Calu3 (cell line): ENCODE data around the gene NOXO1. TPM values are rescaled to one million over a fixed set of nuclear protein-coding genes. Genes with fewer than 3 reads are reported as not detected.

ENCODE experiments used
- BruUV-seq: library from RNA; stranded (reverse); fragments of 400-500 nt; replicated peaks from 2 replicates; lab custom pipeline; 2021; lab: Mats Ljungman, UMichigan
- CTCF ChIA-PET: fragments of 300-600 bp; sonication (Branson Sonifier 250); formaldehyde crosslinking; loops from one replicate; lab custom pipeline; 2022; ENCODE audit warnings: antibody characterized with exemption; lab: Charles Lee
- DNase-seq: peaks from one replicate; pipeline ENCODE4 v3.0.0; 2022
- H3K27ac Mint-ChIP-seq: one replicate; pipeline ENCODE4 v1.8.0; 2022; ENCODE audit warnings: mixed read lengths; ENCODE audit not compliant: unreplicated experiment
- H3K27me3 Mint-ChIP-seq: one replicate; pipeline ENCODE4 v1.8.0; 2022; ENCODE audit warnings: mixed read lengths; ENCODE audit not compliant: unreplicated experiment
- H3K36me3 Mint-ChIP-seq: one replicate; pipeline ENCODE4 v1.8.0; 2022; ENCODE audit warnings: mild to moderate bottlenecking, moderate library complexity, mixed read lengths; ENCODE audit not compliant: insufficient read depth, unreplicated experiment
- H3K4me1 Mint-ChIP-seq: one replicate; pipeline ENCODE4 v1.8.0; 2022; ENCODE audit warnings: mild to moderate bottlenecking, low read depth, mixed read lengths; ENCODE audit not compliant: unreplicated experiment
- H3K4me3 Mint-ChIP-seq: one replicate; pipeline ENCODE4 v1.8.0; 2022; ENCODE audit warnings: mild to moderate bottlenecking, low read depth, moderate library complexity, mixed read lengths; ENCODE audit not compliant: unreplicated experiment
- H3K9me3 Mint-ChIP-seq: one replicate; pipeline ENCODE4 v1.8.0; 2022; ENCODE audit warnings: low read depth, mixed read lengths; ENCODE audit not compliant: unreplicated experiment
- intact Hi-C: fragments of 100-400 bp; cut with micrococcal nuclease; formaldehyde crosslinking; loops from one replicate; pipeline ENCODE4 v1.10.0; 2022; ENCODE audit not compliant: unreplicated experiment
- total RNA-seq: library from RNA; stranded (reverse); gene quantifications from 2 replicates; pipeline ENCODE4 v1.2.3, GENCODE V29; 2022
- TF ChIP-seq, protein P1 (sequence below): fragments of 200-600 bp; IDR thresholded peaks from one replicate; pipeline ENCODE4 v1.8.0; 2022; ENCODE audit warnings: antibody characterized with exemption; ENCODE audit not compliant: unreplicated experiment

The NOXO1 gene
- total RNA-seq, 1 experiment from 2014 or later = 11.8 TPM

DNA sequence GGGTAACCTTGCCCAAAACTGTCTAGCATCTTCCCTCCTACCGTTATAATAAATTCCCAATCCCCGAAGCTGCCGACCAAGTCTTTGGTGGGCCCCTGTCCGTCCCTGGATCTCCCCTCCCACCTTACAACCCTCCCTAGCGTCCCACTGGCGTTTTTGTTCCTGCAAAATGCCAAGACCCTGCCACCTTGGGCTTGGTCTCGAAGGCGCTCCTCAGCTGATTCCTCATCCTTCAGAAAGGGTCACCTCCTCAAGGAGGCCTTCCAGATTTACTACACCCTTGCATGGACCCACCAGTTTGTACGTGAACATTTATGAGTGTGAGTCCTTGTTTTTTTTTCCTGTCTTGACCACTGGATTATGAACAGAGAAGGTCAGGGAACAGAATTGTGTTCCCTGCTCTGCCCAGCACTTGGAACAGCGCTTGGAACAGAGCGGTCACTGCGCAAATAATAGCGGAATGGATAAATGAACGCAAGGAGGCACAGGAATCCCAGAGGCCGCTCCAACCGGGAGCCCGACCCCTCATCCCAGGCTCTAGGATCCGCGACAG, 1.8 kb upstream of the NOXO1 start:
- intact Hi-C loops = no loop called here
- DNase-seq = no peak
- Mint-ChIP-seq H3K27me3 (no peaks in the 10 kb centered on the region), H3K27ac (peak overlapping the region; percentile 87), H3K9me3 (no peaks in the 10 kb centered on the region), H3K36me3 (peaks cover 89% of the 10 kb centered on the region), H3K4me1 (peaks cover 31% of the 10 kb centered on the region), H3K4me3 (peak overlapping the region; percentile 87)
- BruUV-seq = no TSS peak
- CTCF ChIA-PET = interaction anchor here (1.4 kb wide), 1 partner anchor 11 kb away, joined by 4 read pairs; the partner anchor contains the start of gene TBL3
- TF ChIP-seq, protein P1, sequence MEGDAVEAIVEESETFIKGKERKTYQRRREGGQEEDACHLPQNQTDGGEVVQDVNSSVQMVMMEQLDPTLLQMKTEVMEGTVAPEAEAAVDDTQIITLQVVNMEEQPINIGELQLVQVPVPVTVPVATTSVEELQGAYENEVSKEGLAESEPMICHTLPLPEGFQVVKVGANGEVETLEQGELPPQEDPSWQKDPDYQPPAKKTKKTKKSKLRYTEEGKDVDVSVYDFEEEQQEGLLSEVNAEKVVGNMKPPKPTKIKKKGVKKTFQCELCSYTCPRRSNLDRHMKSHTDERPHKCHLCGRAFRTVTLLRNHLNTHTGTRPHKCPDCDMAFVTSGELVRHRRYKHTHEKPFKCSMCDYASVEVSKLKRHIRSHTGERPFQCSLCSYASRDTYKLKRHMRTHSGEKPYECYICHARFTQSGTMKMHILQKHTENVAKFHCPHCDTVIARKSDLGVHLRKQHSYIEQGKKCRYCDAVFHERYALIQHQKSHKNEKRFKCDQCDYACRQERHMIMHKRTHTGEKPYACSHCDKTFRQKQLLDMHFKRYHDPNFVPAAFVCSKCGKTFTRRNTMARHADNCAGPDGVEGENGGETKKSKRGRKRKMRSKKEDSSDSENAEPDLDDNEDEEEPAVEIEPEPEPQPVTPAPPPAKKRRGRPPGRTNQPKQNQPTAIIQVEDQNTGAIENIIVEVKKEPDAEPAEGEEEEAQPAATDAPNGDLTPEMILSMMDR = no peak

DNA sequence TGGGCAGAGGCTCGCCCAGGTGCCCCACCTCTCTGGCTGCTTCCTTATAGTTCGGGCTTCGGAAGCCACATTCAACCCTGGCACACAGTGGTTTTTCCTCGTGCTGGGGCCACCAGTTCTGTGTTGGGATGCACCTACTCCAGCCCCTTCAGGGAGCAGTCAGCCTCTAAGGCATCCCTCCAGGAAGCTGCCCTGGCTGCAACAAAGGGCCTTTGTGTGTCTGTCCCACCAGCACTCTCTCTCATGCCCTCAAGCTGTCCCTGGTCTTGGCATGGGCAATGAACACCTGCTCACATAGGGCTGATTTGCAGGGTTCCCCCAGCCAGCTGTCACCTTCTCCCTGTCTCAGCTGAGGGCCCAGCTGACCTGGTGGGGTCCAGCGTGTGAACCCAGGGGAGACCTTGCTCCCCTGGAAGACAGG, 754 bp upstream of the NOXO1 start:
- H3K27ac Mint-ChIP-seq = peak overlapping the region; percentile 87
- CTCF ChIA-PET = interaction anchor here (0.5 to 1.0 kb wide), 4 partner anchors 17 to 569 kb away, joined by 3 to 6 read pairs (median 5); partner anchors contain the start of gene RPS2

GRCh38 chr16:1980770-1981087, 540 bp downstream of the NOXO1 start:
- Mint-ChIP-seq H3K27ac (peak overlapping the region; percentile 87), H3K4me3 (peak overlapping the region; percentile 87), H3K9me3 (no peaks in the 10 kb centered on the region), H3K4me1 (peaks cover 31% of the 10 kb centered on the region), H3K27me3 (no peaks in the 10 kb centered on the region), H3K36me3 (peaks cover 92% of the 10 kb centered on the region)
- TF ChIP-seq, protein P1 = no peak
- CTCF ChIA-PET = no interaction called here
- no peak for DNase-seq
- BruUV-seq = TSS peak; percentile 67
- intact Hi-C loops = no loop called here

More for the DNA sequence above, 754 bp upstream of the NOXO1 start:
- no peaks in the 10 kb centered on the region for H3K9me3 Mint-ChIP-seq
- peaks cover 94% of the 10 kb centered on the region for H3K36me3 Mint-ChIP-seq
- peaks cover 31% of the 10 kb centered on the region for H3K4me1 Mint-ChIP-seq
- DNase-seq = peak; percentile 91
- H3K27me3 Mint-ChIP-seq = no peaks in the 10 kb centered on the region
- H3K4me3 Mint-ChIP-seq = peak overlapping the region; percentile 87
- no TSS peak for BruUV-seq
- TF ChIP-seq, protein P1 = no peak
- intact Hi-C loops = no loop called here

DNA sequence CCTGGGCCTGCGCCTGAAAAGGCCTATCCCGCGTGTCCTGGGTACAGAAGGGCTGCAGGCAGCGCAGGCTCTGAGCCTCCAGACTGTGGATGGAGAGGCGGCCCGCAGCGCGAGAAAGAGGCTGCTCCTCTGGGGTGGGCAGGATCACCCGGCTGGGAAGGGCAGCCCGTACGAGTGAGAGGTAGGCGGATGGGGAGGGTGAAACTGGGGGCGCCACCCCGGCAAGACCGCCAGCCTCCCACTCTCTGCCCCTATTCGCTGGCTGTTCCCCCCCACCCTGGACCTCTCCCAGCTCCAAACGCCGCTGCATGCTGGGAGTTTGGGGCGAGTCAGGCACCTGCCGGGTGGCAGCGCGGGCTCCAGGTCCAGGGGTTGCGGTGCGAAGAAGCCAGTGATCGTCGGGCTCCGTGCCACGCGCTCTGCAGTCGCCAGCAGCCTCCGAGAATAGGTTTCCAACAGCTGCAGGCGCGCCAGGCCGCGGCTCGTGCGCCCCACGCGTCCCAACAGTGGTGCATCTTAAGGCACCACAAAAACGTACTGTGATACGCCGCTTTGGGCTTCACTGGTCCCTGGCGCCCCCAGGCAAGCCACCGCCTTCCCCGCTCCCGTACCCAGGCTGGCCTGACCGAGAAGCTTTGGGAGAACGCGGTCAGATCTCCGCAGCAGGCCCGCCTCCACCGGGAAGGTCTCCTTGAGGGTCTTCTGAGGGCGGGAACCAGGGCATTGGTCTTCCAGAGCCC, 1.1 kb downstream of the NOXO1 start:
- CTCF ChIA-PET = no interaction called here
- H3K4me1 Mint-ChIP-seq = peaks cover 31% of the 10 kb centered on the region

More for the DNA sequence above, 1.1 kb downstream of the NOXO1 start:
- no peak for DNase-seq
- TF ChIP-seq, protein P1 = no peak
- intact Hi-C loops = no loop called here
- peak overlapping the region; percentile 87 for H3K27ac Mint-ChIP-seq
- peak overlapping the region; percentile 87 for H3K4me3 Mint-ChIP-seq
- no peaks in the 10 kb centered on the region for H3K27me3 Mint-ChIP-seq
- H3K9me3 Mint-ChIP-seq = no peaks in the 10 kb centered on the region
- no TSS peak for BruUV-seq
- H3K36me3 Mint-ChIP-seq = peaks cover 91% of the 10 kb centered on the region
